HG03571 (cell line): ENCODE results near the gene TFR2.

Source experiments
- ATAC-seq: cut with Tn5 transposase; IDR thresholded peaks from one replicate; pipeline ENCODE4 v1.9.1; 2021; ENCODE audit not compliant: unreplicated experiment

Gene TFR2

GRCh38 chr7:100654908-100655831, 13.8 kb upstream of the TFR2 start:
- ATAC-seq, result no peak

GRCh38 chr7:100649826-100650565, 8.6 kb upstream of the TFR2 start:
- no peak for ATAC-seq

GRCh38 chr7:100642534-100642907, 1.2 kb upstream of the TFR2 start:
- no peak for ATAC-seq

- ATAC-seq, result no peak
Measured at GRCh38 chr7:100641860-100642533, 645 bp upstream of the TFR2 start.

- ATAC-seq, result no peak
Measured at GRCh38 chr7:100640517-100641440, 573 bp downstream of the TFR2 start.

- no peak for ATAC-seq
Measured at GRCh38 chr7:100639995-100640516, 1.3 kb downstream of the TFR2 start.

- peak; percentile 58 for ATAC-seq
Measured at GRCh38 chr7:100632951-100633717, 8.2 kb downstream of the TFR2 start.

- no peak for ATAC-seq
Measured at GRCh38 chr7:100630066-100630465, 11.3 kb downstream of the TFR2 start.

GRCh38 chr7:100629117-100629716, 12.1 kb downstream of the TFR2 start:
- ATAC-seq, result no peak

- no peak for ATAC-seq
Measured at GRCh38 chr7:100627238-100627549, 14.2 kb downstream of the TFR2 start.

- peak; percentile 79 for ATAC-seq
Measured at GRCh38 chr7:100626530-100627237, 14.7 kb downstream of the TFR2 start.

- no peak for ATAC-seq
Measured at GRCh38 chr7:100626055-100626454, 15.3 kb downstream of the TFR2 start.

- no peak for ATAC-seq
Measured at GRCh38 chr7:100623951-100624824, 17.2 kb downstream of the TFR2 start.

- no peak for ATAC-seq
Measured at GRCh38 chr7:100621554-100621953, 19.8 kb downstream of the TFR2 start.

GRCh38 chr7:100620804-100621203, 20.5 kb downstream of the TFR2 start:
- ATAC-seq, result no peak

GRCh38 chr7:100620239-100620638, 21.1 kb downstream of the TFR2 start:
- ATAC-seq, result no peak

GRCh38 chr7:100614308-100614861, 27.0 kb downstream of the TFR2 start:
- no peak for ATAC-seq
